ENCODE measurements around the gene INPP5A. TPM values are rescaled to one million over a fixed set of nuclear protein-coding genes. Genes with fewer than 3 reads are reported as not detected.

INPP5A gene
- total RNA-seq, 1 donor from 2014 or later = 30.6 TPM

- no peak overlapping the region for H3K27ac Mint-ChIP-seq
- H3K4me3 Mint-ChIP-seq (ENCODE audit: low read depth) = no peak overlapping the region
- H3K9me3 Mint-ChIP-seq (ENCODE audit: low read depth) = peaks cover 17% of the 10 kb centered on the region
- TF ChIP-seq CTCF (IDR thresholded peaks at IDR 0.05; ENCODE audit: unreplicated experiment) = no peak
- peaks cover 3% of the 10 kb centered on the region for H3K4me1 Mint-ChIP-seq (ENCODE audit: low read depth)
- peaks cover 5% of the 10 kb centered on the region for H3K36me3 Mint-ChIP-seq (ENCODE audit: insufficient read depth)
- DNase-seq (ENCODE audit: low spot score, unreplicated experiment) = no peak
- peaks cover 29% of the 10 kb centered on the region for H3K27me3 Mint-ChIP-seq
These were observed 10.1 kb upstream of the INPP5A start for GRCh38 chr10:132527339-132528063.

DNA sequence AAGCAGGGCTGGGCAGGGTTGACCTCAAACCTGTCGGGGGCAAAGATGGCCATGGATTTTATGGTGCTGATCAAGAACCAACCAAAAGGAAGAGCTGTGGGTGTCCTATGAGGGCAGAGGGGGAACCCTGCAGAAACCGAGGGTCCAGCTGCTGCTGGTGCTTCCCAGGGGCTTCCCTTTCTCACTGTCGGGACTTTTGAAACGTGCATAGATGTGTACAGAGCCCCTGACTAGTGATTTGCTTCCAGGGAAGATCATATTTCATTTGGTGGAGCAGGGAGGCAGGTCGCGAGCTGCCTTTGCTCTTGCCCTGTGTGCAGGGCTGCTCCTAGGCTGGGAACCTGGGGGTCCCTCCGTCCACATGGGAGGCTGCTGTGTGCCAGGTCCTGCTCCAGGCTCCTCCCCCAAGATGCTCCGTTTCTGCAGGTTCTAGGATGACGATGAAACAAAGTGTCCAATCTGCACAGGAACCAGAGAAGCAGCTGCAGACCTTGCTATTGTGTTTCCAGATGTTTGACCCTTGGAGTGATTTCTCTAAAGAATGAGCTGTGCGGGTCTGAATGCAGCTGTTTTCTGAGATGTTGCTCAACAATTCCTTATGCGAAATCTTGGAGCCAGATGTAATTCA, 9.4 kb upstream of the INPP5A start:
- Mint-ChIP-seq H3K9me3 (ENCODE audit: low read depth) (peaks cover 17% of the 10 kb centered on the region), H3K4me3 (ENCODE audit: low read depth) (no peak overlapping the region), H3K4me1 (ENCODE audit: low read depth) (peaks cover 3% of the 10 kb centered on the region), H3K27ac (no peak overlapping the region), H3K27me3 (peaks cover 29% of the 10 kb centered on the region), H3K36me3 (ENCODE audit: insufficient read depth) (peaks cover 5% of the 10 kb centered on the region)
- no peak for TF ChIP-seq CTCF (IDR thresholded peaks at IDR 0.05; ENCODE audit: unreplicated experiment)
- no peak for DNase-seq (ENCODE audit: low spot score, unreplicated experiment)

- Mint-ChIP-seq H3K36me3 (ENCODE audit: insufficient read depth) (peaks cover 5% of the 10 kb centered on the region), H3K27me3 (peaks cover 22% of the 10 kb centered on the region), H3K4me3 (ENCODE audit: low read depth) (no peak overlapping the region), H3K4me1 (ENCODE audit: low read depth) (peaks cover 5% of the 10 kb centered on the region), H3K9me3 (ENCODE audit: low read depth) (peaks cover 17% of the 10 kb centered on the region), H3K27ac (no peak overlapping the region)
- DNase-seq (ENCODE audit: low spot score, unreplicated experiment) = no peak
- no peak for TF ChIP-seq CTCF (IDR thresholded peaks at IDR 0.05; ENCODE audit: unreplicated experiment)
These were observed 5.4 kb upstream of the INPP5A start for GRCh38 chr10:132532179-132532578.

DNA sequence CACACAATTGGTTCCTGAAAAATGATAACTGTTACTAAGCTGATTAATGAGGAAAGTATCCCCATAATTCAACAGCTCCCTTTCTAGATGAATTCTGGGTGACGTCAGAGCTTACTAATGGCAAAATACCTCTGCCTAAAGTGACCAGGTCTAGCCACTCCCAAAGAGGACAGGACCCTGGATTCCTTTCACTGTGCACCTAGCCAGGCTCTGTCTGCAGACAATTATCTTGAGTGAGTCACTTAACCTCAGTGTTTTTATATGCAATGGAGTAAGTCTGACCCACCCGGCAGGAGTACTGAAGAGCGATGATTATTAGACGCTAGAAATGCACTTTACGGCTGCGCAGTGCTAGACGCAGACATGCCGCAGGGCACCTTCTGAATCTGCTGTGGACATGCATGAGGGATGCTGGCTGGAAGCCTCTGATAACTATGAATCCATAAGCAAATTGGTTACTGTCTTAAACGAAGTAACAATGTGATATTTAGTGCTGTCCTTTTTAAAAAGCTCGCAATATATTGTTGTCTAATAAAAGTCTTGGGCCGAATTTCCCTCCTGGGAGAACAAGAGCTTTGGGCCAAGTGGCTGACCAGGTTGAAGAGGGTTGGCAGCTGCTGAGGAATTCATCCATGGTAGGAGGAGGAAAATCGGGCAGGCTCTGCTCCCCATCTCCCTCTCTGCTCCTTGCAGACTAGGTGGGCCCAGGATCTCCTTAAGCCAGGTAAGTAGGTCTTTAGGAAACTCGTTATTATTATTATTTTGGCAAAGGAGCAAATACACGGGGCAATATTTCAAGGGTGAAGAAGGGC, 4.6 kb upstream of the INPP5A start:
- TF ChIP-seq CTCF (IDR thresholded peaks at IDR 0.05; ENCODE audit: unreplicated experiment) = no peak
- Mint-ChIP-seq H3K27ac (no peak overlapping the region), H3K9me3 (ENCODE audit: low read depth) (peaks cover 17% of the 10 kb centered on the region), H3K4me3 (ENCODE audit: low read depth) (no peak overlapping the region), H3K4me1 (ENCODE audit: low read depth) (peaks cover 3% of the 10 kb centered on the region), H3K27me3 (peaks cover 15% of the 10 kb centered on the region), H3K36me3 (ENCODE audit: insufficient read depth) (peaks cover 5% of the 10 kb centered on the region)
- DNase-seq (ENCODE audit: low spot score, unreplicated experiment) = no peak

GRCh38 chr10:132533571-132534260, 3.9 kb upstream of the INPP5A start:
- H3K27me3 Mint-ChIP-seq = peaks cover 12% of the 10 kb centered on the region
- no peak overlapping the region for H3K27ac Mint-ChIP-seq
- TF ChIP-seq CTCF (IDR thresholded peaks at IDR 0.05; ENCODE audit: unreplicated experiment) = no peak
- DNase-seq (ENCODE audit: low spot score, unreplicated experiment) = no peak
- no peak overlapping the region for H3K4me3 Mint-ChIP-seq (ENCODE audit: low read depth)
- H3K9me3 Mint-ChIP-seq (ENCODE audit: low read depth) = peaks cover 17% of the 10 kb centered on the region
- H3K36me3 Mint-ChIP-seq (ENCODE audit: insufficient read depth) = peaks cover 5% of the 10 kb centered on the region
- peaks cover 7% of the 10 kb centered on the region for H3K4me1 Mint-ChIP-seq (ENCODE audit: low read depth)

Data from progenitor cell of endocrine pancreas (in vitro differentiated cells).